GM19025 (cell line): ENCODE measurements around the gene PLSCR1.
"Not testable (repeated sequence)": the region's sequence is repeated elsewhere in the genome, so short reads cannot be mapped to it uniquely, and the experiment has no call there.

ENCODE experiments used
- ATAC-seq: cut with Tn5 transposase; IDR thresholded peaks from one replicate; pipeline ENCODE4 v1.9.1; 2021; ENCODE audit warnings: mild to moderate bottlenecking, low read depth, moderate library complexity; ENCODE audit not compliant: unreplicated experiment

The PLSCR1 gene

GRCh38 chr3:146550743-146551510 is 6.5 kb upstream of the PLSCR1 start:
- ATAC-seq: peak; percentile 65

- ATAC-seq: no peak
Measured at GRCh38 chr3:146550070-146550615, 5.7 kb upstream of the PLSCR1 start.

GRCh38 chr3:146547235-146547835 is 2.9 kb upstream of the PLSCR1 start:
- ATAC-seq: no peak

- ATAC-seq: no peak
Measured at GRCh38 chr3:146546366-146546965, 2.1 kb upstream of the PLSCR1 start.

- no peak for ATAC-seq
Measured at GRCh38 chr3:146544929-146545528, 622 bp upstream of the PLSCR1 start.

GRCh38 chr3:146543461-146544001 is 876 bp downstream of the PLSCR1 start:
- ATAC-seq: peak; percentile 0

- no peak for ATAC-seq
Measured at GRCh38 chr3:146542978-146543377, 1.4 kb downstream of the PLSCR1 start.

GRCh38 chr3:146542179-146542578 is 2.2 kb downstream of the PLSCR1 start:
- ATAC-seq: no peak

- no peak for ATAC-seq
Measured at GRCh38 chr3:146540978-146541377, 3.4 kb downstream of the PLSCR1 start.

- no peak for ATAC-seq
Measured at GRCh38 chr3:146540236-146540635, 4.2 kb downstream of the PLSCR1 start.

GRCh38 chr3:146539315-146539714 is 5.1 kb downstream of the PLSCR1 start:
- ATAC-seq: no peak

- ATAC-seq: no peak
Measured at GRCh38 chr3:146537603-146538002, 6.8 kb downstream of the PLSCR1 start.

GRCh38 chr3:146536681-146537080 is 7.7 kb downstream of the PLSCR1 start:
- no peak for ATAC-seq

- ATAC-seq: no peak
Measured at GRCh38 chr3:146532406-146532805, 12.0 kb downstream of the PLSCR1 start.

GRCh38 chr3:146530609-146531008 is 13.8 kb downstream of the PLSCR1 start:
- ATAC-seq: no peak

GRCh38 chr3:146529021-146529420 is 15.4 kb downstream of the PLSCR1 start:
- no peak for ATAC-seq

GRCh38 chr3:146524961-146525360 is 19.4 kb downstream of the PLSCR1 start:
- no peak for ATAC-seq

GRCh38 chr3:146523531-146523930 is 20.9 kb downstream of the PLSCR1 start:
- no peak for ATAC-seq

- not testable (repeated sequence) for ATAC-seq
Measured at GRCh38 chr3:146522174-146523158, 21.9 kb downstream of the PLSCR1 start.

- no peak for ATAC-seq
Measured at GRCh38 chr3:146521394-146521793, 23.0 kb downstream of the PLSCR1 start.
